ENCODE data around the gene CST3.

Gene CST3

DNA sequence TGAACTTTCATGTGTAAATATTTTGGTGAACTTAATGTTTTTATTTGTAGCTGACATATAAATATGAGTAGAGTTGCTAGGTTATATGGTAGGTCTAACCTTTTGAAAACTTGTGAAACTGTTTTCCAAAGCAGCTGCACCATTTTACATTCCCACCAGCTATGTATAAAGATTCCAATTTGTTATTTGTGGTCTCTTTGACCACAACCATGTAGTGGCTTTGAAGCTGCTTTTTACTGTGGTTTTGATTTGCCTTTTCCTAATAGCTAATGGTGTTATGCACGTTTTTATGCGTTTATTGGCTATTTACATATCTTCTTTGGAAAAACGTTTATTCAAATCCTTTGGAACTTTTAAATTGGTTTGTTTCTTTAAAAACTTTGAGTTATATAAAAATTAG is 10.3 kb downstream of the CST3 start:
- no peak for DNase-seq (ENCODE audit: low read depth)
- no peak overlapping the region for H3K4me3 ChIP-seq (ENCODE audit: low read depth, low read length)
- TF ChIP-seq, protein P1, sequence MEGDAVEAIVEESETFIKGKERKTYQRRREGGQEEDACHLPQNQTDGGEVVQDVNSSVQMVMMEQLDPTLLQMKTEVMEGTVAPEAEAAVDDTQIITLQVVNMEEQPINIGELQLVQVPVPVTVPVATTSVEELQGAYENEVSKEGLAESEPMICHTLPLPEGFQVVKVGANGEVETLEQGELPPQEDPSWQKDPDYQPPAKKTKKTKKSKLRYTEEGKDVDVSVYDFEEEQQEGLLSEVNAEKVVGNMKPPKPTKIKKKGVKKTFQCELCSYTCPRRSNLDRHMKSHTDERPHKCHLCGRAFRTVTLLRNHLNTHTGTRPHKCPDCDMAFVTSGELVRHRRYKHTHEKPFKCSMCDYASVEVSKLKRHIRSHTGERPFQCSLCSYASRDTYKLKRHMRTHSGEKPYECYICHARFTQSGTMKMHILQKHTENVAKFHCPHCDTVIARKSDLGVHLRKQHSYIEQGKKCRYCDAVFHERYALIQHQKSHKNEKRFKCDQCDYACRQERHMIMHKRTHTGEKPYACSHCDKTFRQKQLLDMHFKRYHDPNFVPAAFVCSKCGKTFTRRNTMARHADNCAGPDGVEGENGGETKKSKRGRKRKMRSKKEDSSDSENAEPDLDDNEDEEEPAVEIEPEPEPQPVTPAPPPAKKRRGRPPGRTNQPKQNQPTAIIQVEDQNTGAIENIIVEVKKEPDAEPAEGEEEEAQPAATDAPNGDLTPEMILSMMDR (IDR thresholded peaks at IDR 0.05; ENCODE audit: low read depth, low read length), result no peak
- TF ChIP-seq, protein P2, sequence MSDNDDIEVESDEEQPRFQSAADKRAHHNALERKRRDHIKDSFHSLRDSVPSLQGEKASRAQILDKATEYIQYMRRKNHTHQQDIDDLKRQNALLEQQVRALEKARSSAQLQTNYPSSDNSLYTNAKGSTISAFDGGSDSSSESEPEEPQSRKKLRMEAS (IDR thresholded peaks at IDR 0.05; ENCODE audit: low read depth, low read length), result no peak
- TF ChIP-seq POLR2A (IDR thresholded peaks at IDR 0.05; ENCODE audit: extremely low read depth, insufficient read length), result no peak
- TF ChIP-seq MYC (IDR thresholded peaks at IDR 0.05; ENCODE audit: low read depth, low read length), result no peak

DNA sequence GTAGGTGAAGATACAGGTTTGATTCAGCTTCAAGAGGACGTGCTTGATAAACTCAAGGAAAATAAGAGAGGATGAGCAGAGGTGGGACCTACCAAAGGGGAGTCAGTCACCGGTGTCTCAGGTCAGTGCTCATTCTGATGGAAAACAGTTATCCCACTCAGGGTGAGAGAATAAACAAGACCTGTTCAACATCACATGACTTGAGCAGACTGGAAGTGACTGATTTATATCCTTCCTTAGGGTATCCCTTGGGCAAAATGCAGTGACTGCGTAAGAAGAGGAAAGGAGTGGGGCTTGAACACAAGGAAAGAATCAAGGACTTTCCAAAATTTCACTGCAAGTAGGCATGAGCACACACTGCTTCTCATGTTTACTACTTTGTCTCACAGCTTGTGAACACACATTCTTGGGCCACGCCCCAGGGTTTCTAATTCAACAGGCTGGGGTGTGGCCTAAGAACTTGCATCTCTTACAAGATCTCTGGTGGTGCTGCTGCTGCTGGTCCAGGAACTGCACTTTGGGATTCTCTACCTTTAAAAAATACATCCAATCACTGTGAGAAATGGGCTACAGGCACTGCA is 11.6 kb downstream of the CST3 start:
- DNase-seq (ENCODE audit: low read depth), result no peak
- TF ChIP-seq, protein P2 (IDR thresholded peaks at IDR 0.05; ENCODE audit: low read depth, low read length), result no peak
- TF ChIP-seq MYC (IDR thresholded peaks at IDR 0.05; ENCODE audit: low read depth, low read length) (no peak), POLR2A (IDR thresholded peaks at IDR 0.05; ENCODE audit: extremely low read depth, insufficient read length) (no peak)
- TF ChIP-seq, protein P1 (IDR thresholded peaks at IDR 0.05; ENCODE audit: low read depth, low read length), result no peak
- no peak overlapping the region for H3K4me3 ChIP-seq (ENCODE audit: low read depth, low read length)

DNA sequence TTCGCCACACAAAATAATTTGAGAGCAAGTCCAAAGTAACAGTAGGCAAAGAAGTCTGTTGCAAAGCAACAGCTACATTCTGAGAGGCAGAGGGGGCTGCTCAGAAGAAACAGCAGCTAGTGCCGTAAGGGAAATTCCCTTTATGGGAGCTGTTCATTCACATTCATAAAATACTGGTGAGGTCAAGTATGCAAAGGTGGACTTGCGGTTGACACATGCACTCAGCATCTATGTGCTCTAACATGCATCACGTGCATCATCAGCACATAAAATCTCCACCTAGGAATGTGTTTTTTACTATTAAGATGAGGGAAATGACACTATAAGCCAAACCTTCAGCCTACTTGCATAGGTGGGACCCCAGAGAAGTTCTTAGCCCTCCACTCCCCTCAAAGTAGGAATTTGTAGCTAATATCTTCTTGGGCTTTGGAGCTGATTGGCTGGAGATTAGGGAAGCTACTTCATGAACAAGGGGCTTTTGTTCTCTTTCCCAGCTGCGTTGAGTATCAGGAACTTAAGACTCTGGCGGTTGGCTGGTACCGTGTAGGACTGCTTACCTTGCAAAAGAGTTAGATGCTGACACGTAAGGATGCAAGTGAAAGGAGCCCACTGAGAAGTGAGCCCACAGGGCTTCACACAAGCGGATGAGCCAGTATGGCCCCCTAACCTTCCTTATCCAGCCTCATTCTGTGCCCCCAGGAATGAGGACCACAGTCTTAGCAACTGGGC is 12.4 kb downstream of the CST3 start:
- DNase-seq (ENCODE audit: low read depth), result no peak
- TF ChIP-seq, protein P2 (IDR thresholded peaks at IDR 0.05; ENCODE audit: low read depth, low read length), result no peak
- TF ChIP-seq, protein P1 (IDR thresholded peaks at IDR 0.05; ENCODE audit: low read depth, low read length), result no peak
- no peak overlapping the region for H3K4me3 ChIP-seq (ENCODE audit: low read depth, low read length)

DNA sequence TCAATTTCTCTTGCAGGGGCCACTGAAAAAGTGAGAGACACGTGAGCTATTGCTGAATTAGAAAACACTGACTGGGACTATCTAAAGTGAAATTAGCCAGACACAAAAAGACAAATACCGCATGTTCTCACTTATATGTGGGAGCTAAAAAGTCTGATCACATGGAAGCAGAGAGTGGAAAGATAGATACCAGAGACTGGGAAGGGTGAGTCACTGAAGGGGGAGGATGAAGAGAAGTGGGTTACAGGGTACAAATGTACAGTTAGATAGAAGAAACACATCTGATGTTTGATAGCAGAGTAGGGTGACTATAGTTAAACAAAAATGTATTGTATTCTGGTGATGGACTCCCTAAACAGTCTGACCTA is 13.4 kb downstream of the CST3 start:
- no peak for DNase-seq (ENCODE audit: low read depth)
- TF ChIP-seq MYC (IDR thresholded peaks at IDR 0.05; ENCODE audit: low read depth, low read length) (no peak), POLR2A (IDR thresholded peaks at IDR 0.05; ENCODE audit: extremely low read depth, insufficient read length) (no peak)
- TF ChIP-seq, protein P2 (IDR thresholded peaks at IDR 0.05; ENCODE audit: low read depth, low read length), result no peak
- TF ChIP-seq, protein P1 (IDR thresholded peaks at IDR 0.05; ENCODE audit: low read depth, low read length), result no peak
- no peak overlapping the region for H3K4me3 ChIP-seq (ENCODE audit: low read depth, low read length)

DNA sequence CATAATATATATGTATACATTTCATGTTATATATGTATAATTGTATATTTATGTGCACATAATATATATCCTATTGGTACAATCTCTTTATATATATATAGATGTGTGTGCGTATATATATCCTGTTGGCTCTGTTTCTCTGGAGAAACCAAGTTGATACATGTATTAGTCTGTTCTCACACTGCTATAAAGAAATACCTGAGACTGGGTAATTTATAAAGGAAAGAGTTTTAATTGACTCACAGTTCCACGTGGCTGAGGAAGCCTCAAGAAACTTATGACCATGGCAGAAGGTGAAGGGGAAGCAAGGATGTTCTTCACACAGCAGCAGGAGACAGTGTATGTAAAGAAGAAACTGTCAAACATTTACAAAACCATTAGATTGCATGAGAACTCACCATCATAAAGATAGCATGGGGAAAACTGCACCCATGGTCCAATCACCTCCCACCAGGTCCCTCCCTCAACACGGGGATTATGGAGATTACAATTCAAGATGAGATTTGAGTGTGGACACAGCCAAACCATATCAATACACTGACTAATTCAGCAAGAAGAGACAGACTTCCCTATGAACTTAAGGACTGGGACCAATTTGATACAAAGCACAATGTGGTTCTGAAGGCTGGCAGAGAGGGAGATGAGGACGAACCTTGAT is 14.0 kb downstream of the CST3 start:
- no peak overlapping the region for H3K4me3 ChIP-seq (ENCODE audit: low read depth, low read length)
- DNase-seq (ENCODE audit: low read depth), result no peak
- TF ChIP-seq MYC (IDR thresholded peaks at IDR 0.05; ENCODE audit: low read depth, low read length) (no peak), POLR2A (IDR thresholded peaks at IDR 0.05; ENCODE audit: extremely low read depth, insufficient read length) (no peak)
- TF ChIP-seq, protein P2 (IDR thresholded peaks at IDR 0.05; ENCODE audit: low read depth, low read length), result no peak
- TF ChIP-seq, protein P1 (IDR thresholded peaks at IDR 0.05; ENCODE audit: low read depth, low read length), result no peak
